Effector memory CD8-positive, alpha-beta T cell (primary cell): ENCODE results near the gene CREB3L1.

ENCODE experiments used
- ATAC-seq: fragments of 150-1000 bp; cut with Tn5 transposase; replicated peaks from 2 replicates; pipeline ENCODE4 v1.10.0; 2021; ENCODE audit warnings: mild to moderate bottlenecking, moderate library complexity
- DNase-seq, 3 experiments: peaks; one replicate each; pipeline ENCODE4 v3.0.0; 2021
- H3K27ac Mint-ChIP-seq, 2 donors: one replicate each; pipeline ENCODE4 v1.8.0; 2022; ENCODE audit warnings: mild to moderate bottlenecking in 2 of 2, mixed read lengths in 2 of 2, moderate library complexity in 2 of 2
- H3K27me3 Mint-ChIP-seq, 2 donors: one replicate each; pipeline ENCODE4 v1.8.0; 2022; ENCODE audit warnings: mixed read lengths in 2 of 2
- H3K36me3 Mint-ChIP-seq: one replicate; pipeline ENCODE4 v1.8.0; 2022; ENCODE audit warnings: mild to moderate bottlenecking, moderate library complexity, mixed read lengths; ENCODE audit not compliant: insufficient read depth
- H3K4me1 Mint-ChIP-seq, 2 donors: one replicate each; pipeline ENCODE4 v1.8.0; 2022; ENCODE audit warnings: low read depth in 2 of 2, mixed read lengths in 2 of 2
- H3K4me3 Mint-ChIP-seq, 2 donors: one replicate each; pipeline ENCODE4 v1.8.0; 2022; ENCODE audit warnings: mild to moderate bottlenecking in 2 of 2, mixed read lengths in 2 of 2, moderate library complexity in 2 of 2
- H3K9me3 Mint-ChIP-seq, 2 donors: one replicate each; pipeline ENCODE4 v1.8.0; 2022; ENCODE audit warnings: mixed read lengths in 2 of 2

The CREB3L1 gene

DNA sequence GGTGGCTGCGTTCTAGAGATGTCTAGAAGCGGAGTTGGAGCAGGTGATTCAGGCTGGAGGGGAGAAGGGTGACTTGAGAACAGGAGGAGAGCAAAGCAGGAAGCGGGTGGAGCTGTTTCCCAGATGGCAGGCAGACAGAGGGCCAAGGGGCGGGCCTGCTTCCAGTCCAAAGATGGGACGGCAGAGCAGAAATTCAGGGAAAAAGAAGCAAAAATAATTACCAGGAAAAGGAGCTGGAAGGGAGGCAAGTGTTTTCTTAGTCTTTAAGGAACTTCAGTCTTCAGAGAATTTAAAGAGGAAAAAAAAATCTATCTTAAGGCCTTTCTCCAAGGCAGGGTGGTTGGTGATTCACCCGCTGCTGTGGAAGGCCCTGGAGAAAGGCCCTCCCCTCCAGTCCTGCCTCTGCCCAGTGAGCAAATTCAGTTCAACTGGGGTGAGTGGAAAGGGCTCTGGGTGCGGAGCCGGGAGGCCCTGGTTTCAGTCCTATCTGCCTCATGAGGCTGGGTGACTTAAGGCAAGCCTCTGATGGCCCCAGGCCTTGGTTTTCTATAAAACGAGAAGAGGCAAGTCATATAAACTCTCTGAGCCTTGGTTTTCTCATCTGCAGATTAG is 4.5 kb upstream of the CREB3L1 start:
- no peak overlapping the region for H3K4me3 Mint-ChIP-seq
- ATAC-seq (no peak), DNase-seq (no peak)
- H3K27me3 Mint-ChIP-seq = peaks cover 22 to 35% of the 10 kb centered on the region in 2 donors
- H3K4me1 Mint-ChIP-seq = peaks cover 5 to 9% of the 10 kb centered on the region in 2 donors
- no peaks in the 10 kb centered on the region for H3K9me3 Mint-ChIP-seq
- H3K27ac Mint-ChIP-seq = no peak overlapping the region
- H3K36me3 Mint-ChIP-seq = no peaks in the 10 kb centered on the region

DNA sequence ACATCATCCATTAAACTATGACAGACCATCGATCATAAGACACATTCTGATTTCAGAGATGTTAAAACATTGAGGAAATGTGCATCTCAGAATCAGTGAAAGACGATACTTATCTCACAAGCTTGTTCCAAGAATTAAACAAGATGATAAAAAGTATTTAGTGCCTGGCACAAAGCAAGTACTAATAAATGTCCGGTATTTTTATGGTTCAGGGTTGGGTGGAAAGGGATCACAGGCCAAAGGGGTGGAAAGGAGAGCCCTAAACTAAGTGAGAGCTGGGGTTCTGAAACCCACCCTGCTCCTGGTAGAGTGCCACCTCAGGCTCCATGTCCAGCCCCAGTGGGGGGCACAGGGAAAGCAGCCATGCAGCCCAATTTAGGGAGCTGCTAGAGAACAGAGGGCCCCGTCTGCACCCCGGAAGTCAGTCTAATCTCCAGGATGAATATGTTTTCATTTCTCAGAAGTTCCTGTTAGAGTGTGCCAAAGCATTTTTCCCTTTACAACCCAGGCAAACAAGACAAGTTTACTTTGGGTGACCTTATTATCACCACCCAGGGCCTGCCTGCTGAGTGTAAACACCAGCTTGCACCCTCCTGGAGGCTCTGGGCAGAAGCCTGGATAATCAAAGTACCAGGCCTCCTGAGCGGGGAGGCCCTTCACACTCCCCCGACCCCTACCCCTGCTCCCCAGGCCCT is 3.8 kb upstream of the CREB3L1 start:
- Mint-ChIP-seq H3K4me3 (no peak overlapping the region), H3K27me3 (peaks cover 21 to 42% of the 10 kb centered on the region in 2 donors)
- no peak for ATAC-seq

DNA sequence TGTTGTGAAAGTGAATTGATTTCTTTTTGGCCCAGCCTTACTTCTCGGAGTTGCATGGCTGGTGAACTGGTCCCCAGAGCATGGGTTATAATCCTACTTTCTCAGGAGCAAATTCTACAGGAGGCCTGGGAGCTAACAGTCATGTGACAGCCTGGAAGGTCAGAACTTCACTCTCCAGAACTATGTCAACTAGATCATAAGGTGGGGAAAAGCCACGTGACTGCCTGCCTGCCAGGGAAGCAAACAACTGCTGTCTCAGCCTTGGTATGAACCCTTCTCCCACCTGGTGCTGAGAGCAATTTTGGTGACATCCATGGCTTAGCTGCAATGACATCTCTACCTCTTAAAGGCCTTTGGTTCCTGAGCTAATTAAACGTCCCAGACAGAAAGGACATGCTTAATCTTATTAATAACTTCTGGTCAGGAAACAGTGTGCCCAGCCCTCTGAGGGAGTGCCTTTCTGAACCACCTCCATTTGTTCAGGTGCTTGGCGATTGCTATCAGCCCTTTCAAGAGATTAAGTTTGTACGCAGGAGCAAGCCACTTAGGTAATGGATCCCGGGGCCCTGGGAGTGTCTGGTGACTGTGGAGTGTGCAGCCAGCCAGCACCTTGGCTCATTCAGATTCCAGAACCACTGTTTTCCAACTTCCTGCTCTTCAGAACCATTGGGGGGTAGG is 1.4 kb upstream of the CREB3L1 start:
- H3K27ac Mint-ChIP-seq = no peak overlapping the region
- H3K9me3 Mint-ChIP-seq = no peaks in the 10 kb centered on the region
- H3K36me3 Mint-ChIP-seq = no peaks in the 10 kb centered on the region
- no peak for ATAC-seq
- H3K4me3 Mint-ChIP-seq = no peak overlapping the region
- H3K27me3 Mint-ChIP-seq = peaks cover 38 to 66% of the 10 kb centered on the region in 2 donors
- no peak for DNase-seq
- H3K4me1 Mint-ChIP-seq = peaks cover 9% of the 10 kb centered on the region in 2 donors

More for the DNA sequence above, 3.8 kb upstream of the CREB3L1 start:
- peaks cover 5 to 9% of the 10 kb centered on the region in 2 donors for H3K4me1 Mint-ChIP-seq
- no peak overlapping the region for H3K27ac Mint-ChIP-seq
- no peaks in the 10 kb centered on the region for H3K36me3 Mint-ChIP-seq
- no peaks in the 10 kb centered on the region for H3K9me3 Mint-ChIP-seq
- DNase-seq = no peak

DNA sequence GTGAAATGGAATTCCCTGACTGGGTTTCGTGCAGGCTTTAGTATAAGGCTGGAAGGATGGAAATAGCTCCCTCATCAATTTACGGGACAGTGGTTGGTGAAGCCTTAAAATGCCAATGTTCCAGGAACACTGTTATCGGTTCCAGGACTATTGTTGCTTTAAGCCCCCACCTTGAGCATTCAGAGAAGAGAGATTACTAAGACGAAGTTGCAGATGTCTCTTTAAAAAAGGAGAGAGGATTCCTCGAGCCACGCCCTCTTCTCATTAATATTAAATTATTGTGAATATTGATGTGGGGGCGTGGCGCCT is 195 bp upstream of the CREB3L1 start:
- H3K27ac Mint-ChIP-seq = no peak overlapping the region
- no peaks in the 10 kb centered on the region for H3K9me3 Mint-ChIP-seq
- no peak for ATAC-seq
- peaks cover 46 to 74% of the 10 kb centered on the region in 2 donors for H3K27me3 Mint-ChIP-seq
- DNase-seq = no peak
- H3K4me3 Mint-ChIP-seq = peak overlapping the region; percentile 52 to 65
- no peaks in the 10 kb centered on the region for H3K36me3 Mint-ChIP-seq
- peaks cover 9% of the 10 kb centered on the region in 2 donors for H3K4me1 Mint-ChIP-seq

DNA sequence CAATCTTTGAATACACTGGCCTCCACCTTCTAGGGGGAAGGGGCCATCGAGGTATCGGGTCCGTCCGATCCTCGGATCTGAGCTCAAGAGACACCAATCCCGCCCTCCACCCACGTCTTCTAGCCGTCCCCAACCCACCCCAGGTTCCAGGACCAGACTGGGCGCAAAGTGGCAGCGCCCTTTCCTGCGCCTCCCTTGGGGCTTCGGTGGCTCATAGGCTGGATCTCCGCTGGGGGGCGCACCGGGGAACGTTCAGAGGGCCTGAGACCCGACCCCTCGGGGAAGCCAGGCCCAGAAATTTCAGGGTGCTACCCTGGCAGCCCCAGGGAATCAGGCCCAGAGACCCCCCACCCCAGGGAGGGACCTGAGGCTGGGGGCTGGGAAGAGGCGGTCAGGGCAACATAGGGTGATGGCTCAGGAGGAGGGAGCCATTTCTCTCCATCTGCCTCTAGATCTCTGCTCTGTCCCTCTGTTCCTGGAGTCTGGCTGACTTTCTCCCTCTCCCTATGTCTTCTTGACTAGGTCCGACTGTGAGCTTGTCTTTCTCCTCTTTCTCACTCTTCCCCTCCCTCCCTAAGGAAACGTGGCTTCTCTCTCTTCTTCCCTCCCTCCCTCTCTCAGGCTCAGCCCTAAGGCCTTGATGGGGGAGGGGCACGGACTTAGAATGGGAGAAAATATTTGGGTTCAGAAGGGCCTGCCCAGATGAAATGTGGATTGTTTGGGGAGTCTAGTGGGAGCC is 1.1 kb downstream of the CREB3L1 start:
- no peak for DNase-seq

DNA sequence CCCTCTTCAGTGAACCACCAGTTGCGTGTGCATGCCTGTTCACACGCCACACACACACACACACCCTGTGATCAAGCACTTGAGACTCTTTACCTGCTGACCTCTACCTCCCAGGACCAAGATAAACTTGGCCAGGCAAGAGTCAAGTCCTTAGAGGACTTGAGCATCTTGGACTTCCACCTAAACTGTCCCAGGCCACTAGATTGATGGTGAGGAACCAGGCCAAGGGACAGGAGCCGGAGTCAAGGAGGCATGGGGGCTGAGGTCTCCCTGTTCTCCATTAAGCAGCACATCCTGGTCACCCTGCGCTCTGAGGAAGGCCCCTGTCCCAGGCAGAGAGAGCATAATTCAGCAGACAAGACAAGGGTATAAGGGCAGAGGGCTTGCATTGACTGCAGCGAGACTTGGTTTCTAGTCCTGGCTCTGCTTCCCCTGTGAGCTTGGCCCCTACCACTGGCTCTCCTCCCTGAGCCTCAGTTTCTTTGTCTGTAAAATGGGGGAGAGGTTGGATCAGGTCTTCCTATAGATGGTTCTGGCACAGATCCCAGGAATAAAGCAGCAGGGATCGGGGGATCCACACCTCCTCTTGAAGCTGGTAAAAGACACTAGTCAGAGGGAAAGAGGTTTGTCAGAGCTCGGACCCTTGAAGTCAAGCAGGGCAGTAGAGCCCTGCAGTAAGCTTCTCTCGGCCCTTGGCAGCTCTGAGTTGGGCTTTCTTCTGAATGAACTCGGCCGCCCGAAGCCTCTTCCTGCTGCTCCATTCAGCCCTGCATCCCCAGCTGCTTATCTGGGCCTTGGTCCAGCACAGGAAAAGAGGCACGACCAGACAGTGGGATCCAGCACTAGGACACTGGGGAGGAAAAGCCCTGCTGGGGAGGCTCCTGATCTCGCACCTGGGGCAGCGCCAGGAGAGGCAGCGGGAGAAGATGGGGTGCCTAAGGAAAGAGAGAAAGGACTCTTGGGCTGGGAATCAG is 2.0 kb downstream of the CREB3L1 start:
- Mint-ChIP-seq H3K27me3 (peaks cover 53 to 90% of the 10 kb centered on the region in 2 donors), H3K4me3 (peak overlapping the region; percentile 24 to 57), H3K36me3 (no peaks in the 10 kb centered on the region), H3K27ac (no peak overlapping the region), H3K9me3 (peaks cover 0 to 1% of the 10 kb centered on the region in 2 donors), H3K4me1 (peaks cover 4 to 7% of the 10 kb centered on the region in 2 donors)
- DNase-seq (no peak), ATAC-seq (no peak)

More for the DNA sequence above, 1.1 kb downstream of the CREB3L1 start:
- H3K4me1 Mint-ChIP-seq = peaks cover 4 to 7% of the 10 kb centered on the region in 2 donors
- no peak overlapping the region for H3K27ac Mint-ChIP-seq
- H3K27me3 Mint-ChIP-seq = peaks cover 46 to 82% of the 10 kb centered on the region in 2 donors
- H3K4me3 Mint-ChIP-seq = peak overlapping the region; percentile 24 to 57
- H3K9me3 Mint-ChIP-seq = no peaks in the 10 kb centered on the region
- no peak for ATAC-seq
- no peaks in the 10 kb centered on the region for H3K36me3 Mint-ChIP-seq

DNA sequence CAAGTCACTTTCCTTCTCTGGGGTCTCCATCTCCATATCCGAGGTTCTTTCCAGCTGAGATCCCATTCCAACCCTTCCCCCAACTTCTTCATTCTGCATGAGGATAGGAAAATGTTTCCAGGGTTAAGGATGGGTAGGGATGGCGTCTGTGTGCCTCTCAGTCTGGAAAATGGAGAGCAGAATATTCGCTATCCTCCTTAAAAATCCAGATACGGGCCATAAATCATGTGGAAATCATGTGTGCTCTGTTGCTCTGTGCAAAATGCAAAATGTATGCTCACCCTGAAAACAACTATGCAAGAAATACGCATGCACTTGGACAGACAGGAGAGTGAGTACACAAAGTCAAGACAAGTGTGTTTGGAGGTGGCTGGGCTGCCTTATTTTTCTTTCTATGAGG is 3.2 kb downstream of the CREB3L1 start:
- Mint-ChIP-seq H3K36me3 (no peaks in the 10 kb centered on the region), H3K4me1 (peaks cover 4 to 7% of the 10 kb centered on the region in 2 donors), H3K27me3 (peaks cover 53 to 89% of the 10 kb centered on the region in 2 donors), H3K4me3 (no peak overlapping the region), H3K9me3 (peaks cover 0 to 1% of the 10 kb centered on the region in 2 donors), H3K27ac (no peak overlapping the region)
- ATAC-seq (no peak), DNase-seq (no peak)

DNA sequence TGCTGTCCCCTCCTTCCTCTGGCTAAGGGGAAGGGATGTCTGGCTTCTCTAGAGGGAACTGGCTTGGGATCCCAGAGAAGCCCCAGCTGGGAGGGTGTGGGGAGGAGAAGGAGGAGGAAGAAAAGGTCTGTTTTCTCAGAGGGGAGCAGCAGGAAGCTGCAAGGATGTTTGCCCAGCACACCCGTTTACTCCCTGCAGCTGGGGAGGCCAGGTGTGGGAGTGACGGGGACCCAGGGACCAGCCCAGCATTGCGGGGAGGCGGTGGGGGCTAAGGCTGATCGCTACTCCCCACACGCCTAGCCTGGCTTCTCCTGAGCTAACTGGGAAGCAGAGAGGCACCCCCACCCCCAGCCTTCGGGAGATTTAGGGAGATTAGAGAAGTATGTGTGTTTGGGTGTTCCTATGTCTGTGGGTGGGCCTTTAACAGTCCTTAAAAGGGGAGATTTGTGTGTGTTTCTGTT is 3.9 kb downstream of the CREB3L1 start:
- H3K4me1 Mint-ChIP-seq = peaks cover 4 to 7% of the 10 kb centered on the region in 2 donors
- peaks cover 46 to 89% of the 10 kb centered on the region in 2 donors for H3K27me3 Mint-ChIP-seq
- H3K9me3 Mint-ChIP-seq = peaks cover 0 to 1% of the 10 kb centered on the region in 2 donors
- H3K27ac Mint-ChIP-seq = no peak overlapping the region
- H3K4me3 Mint-ChIP-seq = no peak overlapping the region
- DNase-seq (no peak), ATAC-seq (no peak)
- no peaks in the 10 kb centered on the region for H3K36me3 Mint-ChIP-seq

DNA sequence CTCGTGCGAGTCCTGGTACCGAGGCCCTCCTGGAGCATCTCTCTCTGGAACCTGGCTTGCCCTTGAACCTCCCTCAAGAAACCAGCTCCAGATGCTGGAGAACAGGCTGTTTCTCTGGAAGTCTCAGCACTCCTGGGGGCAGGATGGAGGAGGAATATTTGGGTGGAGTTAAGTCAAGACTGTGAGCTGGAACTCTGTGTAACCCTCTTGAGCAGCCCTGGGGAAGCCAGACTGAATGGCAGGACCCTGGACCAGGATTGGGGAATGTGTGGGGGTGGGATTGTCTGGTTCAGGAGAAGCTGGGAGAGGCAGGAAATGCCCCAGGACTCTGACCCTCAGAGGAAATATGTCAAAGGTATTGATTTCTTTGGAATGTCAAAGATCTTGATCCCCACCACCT is 7.7 kb downstream of the CREB3L1 start:
- ATAC-seq (no peak), DNase-seq (no peak)
- peaks cover 0 to 1% of the 10 kb centered on the region in 2 donors for H3K9me3 Mint-ChIP-seq
- no peak overlapping the region for H3K27ac Mint-ChIP-seq
- no peaks in the 10 kb centered on the region for H3K36me3 Mint-ChIP-seq
- H3K27me3 Mint-ChIP-seq = peaks cover 21 to 75% of the 10 kb centered on the region in 2 donors
- no peak overlapping the region for H3K4me3 Mint-ChIP-seq
- H3K4me1 Mint-ChIP-seq = no peaks in the 10 kb centered on the region

DNA sequence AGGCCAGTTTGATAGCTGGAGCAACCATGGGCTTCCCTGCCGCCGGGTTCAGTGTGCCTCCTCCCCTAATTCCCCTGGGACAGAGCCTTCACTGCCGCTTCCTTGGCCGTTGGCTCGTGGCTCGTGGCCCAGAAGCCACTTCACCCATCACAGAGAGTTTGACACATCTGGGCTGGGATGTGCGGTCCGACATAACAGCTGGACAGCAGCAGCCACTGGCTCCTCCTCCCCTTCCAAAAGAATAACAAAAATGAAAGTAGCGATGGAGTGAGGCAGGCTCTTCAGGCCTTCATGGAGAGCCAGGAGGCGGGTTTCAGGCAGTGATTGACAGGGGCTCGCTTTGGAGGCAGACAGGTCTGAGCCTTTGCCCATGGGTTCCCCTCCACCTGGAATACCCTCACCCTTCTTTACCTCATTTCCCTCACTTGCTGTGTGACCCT is 8.2 kb downstream of the CREB3L1 start:
- peaks cover 0 to 1% of the 10 kb centered on the region in 2 donors for H3K9me3 Mint-ChIP-seq
- no peaks in the 10 kb centered on the region for H3K36me3 Mint-ChIP-seq
- DNase-seq (no peak), ATAC-seq (no peak)
- no peak overlapping the region for H3K4me3 Mint-ChIP-seq
- peaks cover 24 to 76% of the 10 kb centered on the region in 2 donors for H3K27me3 Mint-ChIP-seq
- no peaks in the 10 kb centered on the region for H3K4me1 Mint-ChIP-seq
- H3K27ac Mint-ChIP-seq = no peak overlapping the region

DNA sequence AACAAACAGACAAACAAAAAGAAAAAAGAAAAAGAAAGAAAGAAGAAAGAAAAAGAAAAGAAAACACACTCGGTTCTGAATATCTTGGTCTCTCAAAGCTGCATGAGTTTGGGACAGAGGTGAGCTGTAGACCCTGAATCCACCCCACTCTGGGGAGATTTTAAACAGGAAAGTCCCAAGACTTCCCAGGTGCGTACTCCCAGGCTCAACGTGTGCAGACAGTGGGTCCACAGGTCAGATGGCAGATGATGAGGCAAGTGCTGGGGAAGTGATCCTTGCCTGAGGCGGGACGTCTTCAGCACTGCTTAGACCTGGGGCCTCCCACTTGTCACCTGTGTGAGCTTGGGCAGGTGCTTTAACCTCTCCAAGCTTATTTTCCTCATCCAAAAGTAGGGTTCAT is 9.3 kb downstream of the CREB3L1 start:
- no peak for ATAC-seq
- H3K4me3 Mint-ChIP-seq = no peak overlapping the region

DNA sequence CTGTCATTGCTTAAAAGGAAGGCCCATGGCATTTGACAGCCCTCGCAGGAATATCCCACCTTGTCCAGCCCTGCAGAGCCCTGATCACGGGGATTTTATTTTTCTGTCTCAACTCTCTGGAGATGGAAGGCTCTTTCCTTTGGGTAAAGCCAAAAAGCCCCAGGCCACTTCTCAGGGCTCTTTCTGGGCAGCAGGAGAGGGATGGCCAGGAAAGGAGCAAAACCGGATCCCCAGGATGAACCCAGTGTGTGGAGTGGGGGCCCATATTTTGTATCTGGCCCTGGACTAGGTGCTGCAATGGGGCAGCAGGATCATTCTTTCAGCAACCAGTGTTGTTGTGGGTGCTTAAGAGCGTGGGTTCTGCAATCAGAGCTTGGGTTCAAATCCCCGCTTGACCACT is 11.0 kb downstream of the CREB3L1 start:
- Mint-ChIP-seq H3K4me1 (no peaks in the 10 kb centered on the region), H3K4me3 (no peak overlapping the region), H3K27me3 (peaks cover 12 to 71% of the 10 kb centered on the region in 2 donors), H3K36me3 (no peaks in the 10 kb centered on the region), H3K27ac (no peak overlapping the region), H3K9me3 (peaks cover 0 to 1% of the 10 kb centered on the region in 2 donors)
- no peak for ATAC-seq
- DNase-seq = no peak

More for the DNA sequence above, 9.3 kb downstream of the CREB3L1 start:
- Mint-ChIP-seq H3K27ac (no peak overlapping the region), H3K27me3 (peaks cover 13 to 75% of the 10 kb centered on the region in 2 donors), H3K4me1 (no peaks in the 10 kb centered on the region), H3K36me3 (no peaks in the 10 kb centered on the region), H3K9me3 (peaks cover 0 to 1% of the 10 kb centered on the region in 2 donors)
- DNase-seq = no peak
